AG08395 (cell line): ENCODE data around the gene CSGALNACT2.

ENCODE experiments used
- DNase-seq: peaks from one replicate; pipeline ENCODE4 v3.0.0; 2012; ENCODE audit warnings: mixed read lengths, low spot score

The CSGALNACT2 gene

GRCh38 chr10:43230101-43230908 is 92.1 kb downstream of the CSGALNACT2 start:
- DNase-seq = no peak

DNA sequence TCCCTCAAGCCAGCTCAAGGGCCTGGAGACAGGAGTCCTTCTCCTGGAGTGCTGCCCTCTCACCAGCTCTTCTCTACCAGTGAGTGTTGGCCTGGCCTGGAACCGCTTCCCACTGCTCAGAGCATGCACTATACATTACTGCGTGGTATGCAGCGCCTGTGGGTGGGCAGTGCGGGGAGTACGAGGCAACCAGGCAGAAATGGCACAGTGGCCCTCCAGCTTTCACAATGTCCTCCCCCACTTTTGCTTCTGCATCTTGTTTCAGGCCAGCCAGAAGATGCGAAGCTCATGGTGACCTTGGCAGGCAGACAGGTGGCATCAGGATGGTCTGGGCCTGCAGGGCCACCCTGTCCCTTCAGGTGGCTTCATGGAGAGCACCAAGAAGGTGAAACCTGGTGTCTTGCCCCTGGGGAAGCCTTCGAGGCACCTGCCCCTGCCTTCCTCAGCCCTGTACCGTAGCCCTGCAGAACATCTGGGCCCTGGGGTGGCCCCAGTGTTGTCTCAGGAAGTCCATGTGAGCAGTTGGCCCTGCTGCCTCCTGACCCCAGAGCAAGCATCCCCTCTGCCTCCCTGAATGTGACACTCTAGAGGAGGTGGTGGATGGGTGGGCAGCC is 92.8 kb downstream of the CSGALNACT2 start:
- DNase-seq = no peak

DNA sequence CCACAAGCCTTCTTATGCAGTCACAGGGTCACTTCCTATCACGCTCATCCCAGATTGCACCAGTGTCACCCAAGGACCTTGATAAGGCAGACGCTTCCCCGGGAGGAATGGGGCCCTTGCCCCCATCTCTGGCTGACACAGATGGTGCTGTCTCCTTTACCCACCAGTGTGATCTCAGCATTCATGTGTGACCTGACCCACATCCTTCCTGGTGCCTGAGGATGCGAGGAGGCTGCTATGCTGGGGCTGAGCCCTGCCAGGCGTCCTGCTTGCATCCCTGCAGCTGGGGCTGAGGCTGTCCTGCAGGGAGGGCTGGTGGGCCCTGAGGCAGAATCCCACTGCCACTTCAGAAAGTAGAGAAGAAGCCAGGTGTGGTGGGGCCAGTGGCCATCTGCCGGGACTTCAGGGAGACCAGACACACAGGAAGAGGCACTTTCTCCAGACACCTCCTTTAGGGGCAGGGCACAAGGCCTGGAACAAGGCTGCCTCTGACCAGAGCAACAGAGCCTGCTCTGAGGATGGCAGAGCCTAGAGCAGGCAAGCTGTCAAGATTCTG is 93.4 kb downstream of the CSGALNACT2 start:
- no peak for DNase-seq

DNA sequence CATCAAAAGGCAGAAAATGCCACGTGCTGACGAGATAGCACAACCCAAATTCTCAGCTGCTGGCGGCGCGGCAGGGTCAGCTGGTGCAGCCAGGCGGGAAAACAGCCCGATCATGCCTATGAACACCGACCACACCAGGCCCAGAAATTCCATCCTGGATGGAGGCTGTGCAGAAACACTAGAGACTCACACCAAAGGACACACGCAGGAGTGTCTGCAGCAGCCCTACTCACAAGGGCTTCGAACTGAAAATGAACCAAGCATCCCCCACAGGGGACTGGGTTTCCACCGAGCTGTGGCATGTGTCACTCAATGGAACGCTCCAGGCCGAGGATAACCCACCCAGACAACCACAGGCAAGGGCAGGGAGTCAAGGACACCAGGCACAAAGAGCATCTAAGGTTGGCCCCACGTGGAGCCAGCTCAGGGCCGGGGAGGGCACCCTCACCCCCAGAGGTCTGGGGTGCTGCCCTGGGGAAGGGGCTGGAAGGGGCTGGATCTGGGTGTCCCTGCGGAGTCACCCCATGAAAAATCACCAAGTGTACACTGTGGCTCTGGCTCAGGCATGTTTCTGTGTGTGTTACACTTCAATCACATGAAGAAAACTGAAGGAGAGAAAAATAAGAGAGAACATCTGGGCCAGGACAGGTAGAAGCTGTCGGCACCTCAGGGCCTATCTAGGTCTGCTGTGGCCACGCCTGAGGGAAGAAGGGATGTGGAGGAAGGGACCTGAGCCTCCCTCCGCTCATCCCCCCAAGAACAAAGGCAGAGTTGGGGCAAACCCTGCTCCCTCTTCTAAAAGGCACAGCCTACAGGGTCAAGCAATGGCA is 95.6 kb downstream of the CSGALNACT2 start:
- no peak for DNase-seq

GRCh38 chr10:43234471-43235041 is 96.3 kb downstream of the CSGALNACT2 start:
- DNase-seq = no peak
